ENCODE measurements around the gene EHD4.

The EHD4 gene

GRCh38 chr15:42012928-42013482 lies 40.6 kb upstream of the EHD4 start:
- no peak overlapping the region for H3K4me3 ChIP-seq (ENCODE audit: low read depth, low read length)
- DNase-seq (ENCODE audit: low read depth): no peak
- TF ChIP-seq, protein P1, sequence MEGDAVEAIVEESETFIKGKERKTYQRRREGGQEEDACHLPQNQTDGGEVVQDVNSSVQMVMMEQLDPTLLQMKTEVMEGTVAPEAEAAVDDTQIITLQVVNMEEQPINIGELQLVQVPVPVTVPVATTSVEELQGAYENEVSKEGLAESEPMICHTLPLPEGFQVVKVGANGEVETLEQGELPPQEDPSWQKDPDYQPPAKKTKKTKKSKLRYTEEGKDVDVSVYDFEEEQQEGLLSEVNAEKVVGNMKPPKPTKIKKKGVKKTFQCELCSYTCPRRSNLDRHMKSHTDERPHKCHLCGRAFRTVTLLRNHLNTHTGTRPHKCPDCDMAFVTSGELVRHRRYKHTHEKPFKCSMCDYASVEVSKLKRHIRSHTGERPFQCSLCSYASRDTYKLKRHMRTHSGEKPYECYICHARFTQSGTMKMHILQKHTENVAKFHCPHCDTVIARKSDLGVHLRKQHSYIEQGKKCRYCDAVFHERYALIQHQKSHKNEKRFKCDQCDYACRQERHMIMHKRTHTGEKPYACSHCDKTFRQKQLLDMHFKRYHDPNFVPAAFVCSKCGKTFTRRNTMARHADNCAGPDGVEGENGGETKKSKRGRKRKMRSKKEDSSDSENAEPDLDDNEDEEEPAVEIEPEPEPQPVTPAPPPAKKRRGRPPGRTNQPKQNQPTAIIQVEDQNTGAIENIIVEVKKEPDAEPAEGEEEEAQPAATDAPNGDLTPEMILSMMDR (conservative IDR thresholded peaks at IDR 0.05; ENCODE audit: low read depth, low read length): no peak

- no peak for DNase-seq (ENCODE audit: low read depth)
- H3K4me3 ChIP-seq (ENCODE audit: low read depth, low read length): no peak overlapping the region
- TF ChIP-seq, protein P1 (conservative IDR thresholded peaks at IDR 0.05; ENCODE audit: low read depth, low read length): no peak
Observed at GRCh38 chr15:42012241-42012640, 39.9 kb upstream of the EHD4 start.

- TF ChIP-seq, protein P1 (conservative IDR thresholded peaks at IDR 0.05; ENCODE audit: low read depth, low read length): no peak
- no peak overlapping the region for H3K4me3 ChIP-seq (ENCODE audit: low read depth, low read length)
- DNase-seq (ENCODE audit: low read depth): no peak
Observed at GRCh38 chr15:42011074-42011473, 38.7 kb upstream of the EHD4 start.

- TF ChIP-seq, protein P1 (conservative IDR thresholded peaks at IDR 0.05; ENCODE audit: low read depth, low read length): no peak
- DNase-seq (ENCODE audit: low read depth): no peak
- no peak overlapping the region for H3K4me3 ChIP-seq (ENCODE audit: low read depth, low read length)
Observed at GRCh38 chr15:42010434-42010833, 38.1 kb upstream of the EHD4 start.

DNA sequence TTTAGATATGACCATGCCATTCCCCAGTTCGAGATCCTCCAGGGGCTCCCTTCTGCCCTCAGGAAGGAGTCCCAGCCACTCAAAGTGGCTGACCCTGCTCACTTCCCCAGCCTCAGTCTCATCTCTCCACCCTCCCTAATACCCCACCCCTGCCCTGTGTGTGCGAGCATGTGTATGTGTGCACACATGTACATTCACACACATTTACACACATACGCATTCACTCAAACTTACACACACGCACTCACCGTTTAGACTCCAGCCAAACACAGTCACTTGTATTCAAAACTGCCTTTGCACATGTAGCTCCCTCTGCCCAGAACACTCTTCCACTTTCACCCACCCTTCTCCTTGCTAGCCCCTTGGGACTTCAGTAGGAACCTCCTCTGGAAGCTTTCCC lies 37.1 kb upstream of the EHD4 start:
- TF ChIP-seq, protein P1 (conservative IDR thresholded peaks at IDR 0.05; ENCODE audit: low read depth, low read length): no peak
- no peak for DNase-seq (ENCODE audit: low read depth)
- H3K4me3 ChIP-seq (ENCODE audit: low read depth, low read length): no peak overlapping the region

DNA sequence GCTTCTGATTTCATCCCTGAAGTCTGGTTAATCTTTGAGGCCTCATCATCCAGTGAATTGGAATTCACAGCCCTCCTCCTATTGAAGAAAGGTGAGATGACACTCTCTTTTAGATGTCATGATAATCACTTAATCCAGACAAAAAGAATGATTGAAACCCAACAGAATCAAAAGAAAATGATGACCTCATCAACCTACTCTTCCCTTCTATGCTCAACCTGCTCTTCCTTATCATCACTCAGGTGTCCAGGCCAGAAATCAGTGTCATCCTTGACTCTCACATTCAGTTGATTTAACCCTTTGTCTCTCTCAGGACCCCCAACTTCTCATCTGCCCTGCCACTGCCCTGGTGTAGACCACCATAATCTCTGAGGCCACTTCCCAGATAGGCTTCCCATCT lies 36.7 kb upstream of the EHD4 start:
- DNase-seq (ENCODE audit: low read depth): no peak
- H3K4me3 ChIP-seq (ENCODE audit: low read depth, low read length): no peak overlapping the region
- TF ChIP-seq, protein P1 (conservative IDR thresholded peaks at IDR 0.05; ENCODE audit: low read depth, low read length): no peak

DNA sequence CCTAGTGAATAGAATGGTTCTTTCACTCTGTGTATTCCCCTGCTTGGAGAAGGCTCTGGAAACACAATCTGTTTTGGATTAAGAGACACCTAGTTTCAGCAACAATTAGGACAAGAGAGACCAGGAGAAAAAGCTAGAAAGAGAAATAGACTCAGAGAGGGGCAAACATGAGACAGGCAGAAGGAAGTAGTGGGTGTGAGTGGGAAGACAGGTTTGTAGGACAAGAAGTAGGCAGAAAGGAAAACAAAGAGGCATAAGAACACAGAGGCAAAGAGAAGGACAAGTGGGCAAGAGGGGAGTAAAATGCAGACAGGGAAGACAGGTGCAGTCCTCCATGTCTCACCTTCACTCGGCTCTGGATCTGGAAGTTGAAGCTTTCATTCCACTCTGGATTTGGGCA lies 35.0 kb upstream of the EHD4 start:
- no peak overlapping the region for H3K4me3 ChIP-seq (ENCODE audit: low read depth, low read length)
- TF ChIP-seq, protein P1 (conservative IDR thresholded peaks at IDR 0.05; ENCODE audit: low read depth, low read length): no peak
- no peak for DNase-seq (ENCODE audit: low read depth)
